H1 (cell line): Measurements from ENCODE around the gene GRID2. TPM values are rescaled to one million over a fixed set of nuclear protein-coding genes. Genes with fewer than 3 reads are reported as not detected.

Source experiments
- CTCF ChIA-PET: fragments of 300-600 bp; sonication (Branson Sonifier 250); formaldehyde crosslinking; loops from one replicate; lab custom pipeline; 2021; ENCODE audit not compliant: partially characterized antibody; lab: Charles Lee
- POLR2A ChIA-PET: fragments of 300-600 bp; sonication (Branson Sonifier 250); formaldehyde crosslinking; loops from one replicate; lab custom pipeline; 2021; ENCODE audit warnings: inconsistent platforms; ENCODE audit not compliant: partially characterized antibody; lab: Charles Lee
- DNase-seq, 2 experiments: peaks; one replicate each; pipeline versions ENCODE4 v3.0.0 to v3.0.0-alpha.2; 2010 to 2022; ENCODE audit warnings: low spot score in 2 of 2, low read depth in 1 of 2, mixed read lengths in 1 of 2
- FAIRE-seq: peaks from 2 replicates; lab custom pipeline; 2011; peaks lifted over from hg19 to GRCh38; lab: Jason Lieb, UNC
- H2AFZ ChIP-seq: 2 replicates; pipeline ENCODE4 v1.8.1; 2012; ENCODE audit warnings: low read length, inconsistent platforms
- H2AK5ac ChIP-seq: 2 replicates; pipeline ENCODE4 v1.6.1; 2013; ENCODE audit warnings: low read depth, low read length
- H2BK120ac ChIP-seq: replicated peaks from 2 replicates; pipeline ENCODE3; 2013; ENCODE audit warnings: low read depth, low read length, inconsistent platforms
- H2BK12ac ChIP-seq: 2 replicates; pipeline ENCODE4 v1.6.1; 2013; ENCODE audit warnings: low read depth, low read length
- H2BK15ac ChIP-seq: 2 replicates; pipeline ENCODE4 v1.6.1; 2013; ENCODE audit warnings: low read length
- H2BK20ac ChIP-seq: 2 replicates; pipeline ENCODE4 v1.6.1; 2013; ENCODE audit warnings: low read length
- H2BK5ac ChIP-seq: 2 replicates; pipeline ENCODE4 v1.6.1; 2013; ENCODE audit warnings: low read depth, low read length
- H3K14ac ChIP-seq: 2 replicates; pipeline ENCODE4 v1.6.1; 2013; ENCODE audit warnings: inconsistent platforms; ENCODE audit not compliant: insufficient read length
- H3K18ac ChIP-seq: 2 replicates; pipeline ENCODE4 v1.6.1; 2013; ENCODE audit warnings: low read length; ENCODE audit errors: extremely low read depth
- H3K23ac ChIP-seq: 2 replicates; pipeline ENCODE4 v1.6.1; 2013; ENCODE audit warnings: inconsistent platforms; ENCODE audit not compliant: insufficient read length
- H3K23me2 ChIP-seq: 2 replicates; pipeline ENCODE4 v1.6.1; 2013; ENCODE audit warnings: low read depth, low read length
- H3K27ac ChIP-seq: 2 replicates; pipeline ENCODE4 v1.6.1; 2011; ENCODE audit warnings: low read depth, low read length, inconsistent platforms
- H3K27me3 ChIP-seq, 4 experiments: replicated peaks in 1 of 4; 1 replicate in 1 of 4; 2 replicates in 3 of 4; pipeline versions ENCODE4 v1.6.1 to v1.8.1; 2011 to 2013; ENCODE audit warnings: low read length in 3 of 4, mild to moderate bottlenecking in 3 of 4, inconsistent platforms in 2 of 4, mixed read lengths in 2 of 4, moderate library complexity in 1 of 4; ENCODE audit not compliant: control insufficient read depth in 3 of 4, insufficient read depth in 3 of 4; ENCODE audit errors: extremely low read depth in 1 of 4
- H3K36me3 ChIP-seq, 4 experiments: 2 replicates each; pipeline versions ENCODE4 v1.6.1 to v1.8.1; 2011 to 2013; ENCODE audit warnings: mild to moderate bottlenecking in 4 of 4, low read length in 3 of 4, moderate library complexity in 2 of 4, control low read depth in 1 of 4, inconsistent platforms in 1 of 4; ENCODE audit not compliant: insufficient read depth in 4 of 4, control insufficient read depth in 2 of 4
- H3K4ac ChIP-seq: replicated peaks from 2 replicates; pipeline ENCODE3; 2013; ENCODE audit warnings: low read length, low read depth, mixed read lengths, inconsistent platforms; ENCODE audit not compliant: insufficient read length
- H3K4me1 ChIP-seq, 4 experiments: replicated peaks in 1 of 4; 1 replicate in 1 of 4; 2 replicates in 3 of 4; pipeline versions ENCODE4 v1.6.1 to v1.8.1; 2011 to 2013; ENCODE audit warnings: low read length in 3 of 4, inconsistent platforms in 2 of 4, mixed read lengths in 1 of 4; ENCODE audit not compliant: insufficient read depth in 4 of 4, control insufficient read depth in 3 of 4
- H3K4me2 ChIP-seq, 2 experiments: 2 replicates each; pipeline versions ENCODE4 v1.6.1 to v1.8.1; 2011 to 2013; ENCODE audit warnings: low read depth in 2 of 2, low read length in 2 of 2, control low read depth in 1 of 2, inconsistent platforms in 1 of 2, mild to moderate bottlenecking in 1 of 2; ENCODE audit not compliant: insufficient read depth in 1 of 2
- H3K4me3 ChIP-seq, 4 experiments: fragments of 200-600, 300-600 bp in 1 of 4; sonication (generic), shearing (Covaris generic), sonication (Bioruptor Twin) in 1 of 4; 2 replicates each; pipeline versions ENCODE4 v1.5.1 to v1.8.1; 2011 to 2016; ENCODE audit warnings: low read length in 4 of 4, low read depth in 3 of 4, control low read depth in 2 of 4, inconsistent platforms in 2 of 4, mild to moderate bottlenecking in 2 of 4, mixed read lengths in 1 of 4, moderate library complexity in 1 of 4; ENCODE audit not compliant: insufficient read depth in 2 of 4; ENCODE audit errors: extremely low read depth in 1 of 4
- H3K56ac ChIP-seq: replicated peaks from 2 replicates; pipeline ENCODE3; 2013; ENCODE audit warnings: low read depth, mild to moderate bottlenecking, mixed read lengths, low read length, inconsistent platforms; ENCODE audit not compliant: insufficient read length
- H3K79me1 ChIP-seq: 2 replicates; pipeline ENCODE4 v1.6.1; 2013; ENCODE audit warnings: low read depth, low read length, control low read depth
- H3K79me2 ChIP-seq, 2 experiments: 2 replicates each; pipeline versions ENCODE4 v1.6.1 to v1.8.1; 2012 to 2013; ENCODE audit warnings: low read length in 2 of 2, mild to moderate bottlenecking in 2 of 2, inconsistent platforms in 1 of 2; ENCODE audit not compliant: insufficient read depth in 2 of 2, control insufficient read depth in 1 of 2
- H3K9ac ChIP-seq, 4 experiments: replicated peaks in 1 of 4; 1 replicate in 1 of 4; 2 replicates in 3 of 4; pipeline versions ENCODE4 v1.6.1 to v1.8.1; 2011 to 2013; ENCODE audit warnings: low read depth in 3 of 4, low read length in 3 of 4, control low read depth in 2 of 4, mild to moderate bottlenecking in 2 of 4, moderate library complexity in 2 of 4, inconsistent platforms in 1 of 4; ENCODE audit errors: extremely low read depth in 1 of 4
- H3K9me3 ChIP-seq, 2 experiments: 2 replicates each; pipeline versions ENCODE4 v1.6.1 to v1.8.1; 2012 to 2013; ENCODE audit warnings: mild to moderate bottlenecking in 2 of 2, moderate library complexity in 2 of 2, control low read depth in 1 of 2, inconsistent platforms in 1 of 2, low read depth in 1 of 2, low read length in 1 of 2, mixed read lengths in 1 of 2; ENCODE audit not compliant: insufficient read depth in 2 of 2
- H4K20me1 ChIP-seq, 2 experiments: replicated peaks in 1 of 2; 2 replicates each; pipeline versions ENCODE3 to v1.8.1; 2011 to 2013; ENCODE audit warnings: inconsistent platforms in 2 of 2, low read length in 2 of 2, mild to moderate bottlenecking in 1 of 2; ENCODE audit not compliant: insufficient read depth in 2 of 2, control insufficient read depth in 1 of 2
- H4K5ac ChIP-seq: 2 replicates; pipeline ENCODE4 v1.6.1; 2013; ENCODE audit warnings: low read length, low read depth, mixed read lengths, inconsistent platforms; ENCODE audit not compliant: insufficient read length
- H4K8ac ChIP-seq: 2 replicates; pipeline ENCODE4 v1.8.0; 2013; ENCODE audit warnings: mild to moderate bottlenecking, moderate library complexity, low read length, inconsistent platforms; ENCODE audit not compliant: insufficient read depth; ENCODE audit errors: extremely low read depth
- H4K91ac ChIP-seq: replicated peaks from 2 replicates; pipeline ENCODE3; 2013; ENCODE audit warnings: low read length, mixed read lengths, inconsistent platforms; ENCODE audit not compliant: insufficient read length
- CBX8 ChIP-seq: fragments of 300-800, 300-1000 bp; sonication (generic); IDR thresholded peaks from 2 replicates; pipeline ENCODE4 v1.7.1; 2016; ENCODE audit warnings: low read depth, low read length, borderline replicate concordance
- CHD2 ChIP-seq: IDR thresholded peaks from 2 replicates; pipeline ENCODE4 v1.6.1; 2012; ENCODE audit warnings: low read length, improper control_type of control experiment
- CREB1 ChIP-seq: IDR thresholded peaks from 2 replicates; pipeline ENCODE4 v1.6.1; 2012; ENCODE audit warnings: inconsistent platforms
- EP300 ChIP-seq, 2 experiments: IDR thresholded peaks; 1 replicate in 1 of 2; 2 replicates in 1 of 2; pipeline ENCODE4 v1.6.1; 2011 to 2012; ENCODE audit warnings: low read depth in 2 of 2, low read length in 2 of 2, mild to moderate bottlenecking in 2 of 2, borderline replicate concordance in 1 of 2, inconsistent platforms in 1 of 2, moderate library complexity in 1 of 2
- EZH2 ChIP-seq: fragments of 200-600 bp; sonication (generic); IDR thresholded peaks from 2 replicates; pipeline ENCODE4 v1.7.1; 2012; ENCODE audit warnings: low read depth, mild to moderate bottlenecking, moderate library complexity, low read length, inconsistent platforms; ENCODE audit not compliant: severe bottlenecking
- FOSL1 ChIP-seq: IDR thresholded peaks from 2 replicates; pipeline ENCODE4 v1.6.1; 2011; ENCODE audit warnings: mild to moderate bottlenecking, low read depth, low read length, moderate library complexity; ENCODE audit not compliant: insufficient read depth
- MAFK ChIP-seq: IDR thresholded peaks from 2 replicates; pipeline ENCODE4 v1.6.1; 2012; ENCODE audit warnings: low read depth, mild to moderate bottlenecking, improper control_type of control experiment, low read length
- NRF1 ChIP-seq: IDR thresholded peaks from 2 replicates; pipeline ENCODE4 v1.6.1; 2011; ENCODE audit warnings: mild to moderate bottlenecking, low read depth, low read length, improper control_type of control experiment
- PHF8 ChIP-seq: fragments of 200-600 bp; sonication (generic); conservative IDR thresholded peaks from 2 replicates; pipeline ENCODE4 v1.7.1; 2012; ENCODE audit warnings: low read depth, mild to moderate bottlenecking, inconsistent platforms, low read length, moderate library complexity
- RAD21 ChIP-seq, 2 experiments: IDR thresholded peaks in 1 of 2; conservative IDR thresholded peaks in 1 of 2; 2 replicates each; pipeline ENCODE4 v1.6.1; 2011; ENCODE audit warnings: low read depth in 2 of 2, low read length in 2 of 2, improper control_type of control experiment in 1 of 2, inconsistent platforms in 1 of 2, mild to moderate bottlenecking in 1 of 2, moderate library complexity in 1 of 2
- RNF2 ChIP-seq: fragments of 200-900, 300-1000 bp; sonication (generic); IDR thresholded peaks from 2 replicates; pipeline ENCODE4 v1.7.1; 2016; ENCODE audit warnings: borderline replicate concordance, low read depth, mild to moderate bottlenecking, antibody characterized with exemption, low read length; ENCODE audit not compliant: poor library complexity, severe bottlenecking; ENCODE audit errors: missing control alignments
- SIX5 ChIP-seq: IDR thresholded peaks from 2 replicates; pipeline ENCODE4 v1.6.1; 2011; ENCODE audit warnings: mild to moderate bottlenecking, low read depth, low read length
- TAF1 ChIP-seq: IDR thresholded peaks from 2 replicates; pipeline ENCODE4 v1.6.1; 2011; ENCODE audit warnings: mild to moderate bottlenecking, low read depth, low read length
- polyA plus RNA-seq, 7 experiments: library from polyadenylated mRNA; depleted of rRNA in 3 of 7; stranded (reverse) in 5 of 7; unstranded in 2 of 7; fragments of >200 nt in 5 of 7; fragments of 200-250 nt in 2 of 7; gene quantifications; 1 replicate in 5 of 7; 2 replicates in 1 of 7; 4 replicates in 1 of 7; pipeline versions ENCODE4 v1.2.1 to v1.2.3, GENCODE V29; 2011 to 2013; ENCODE audit warnings: missing spikeins in 2 of 7, mixed read lengths in 2 of 7
- total RNA-seq: library from RNA; stranded (reverse); fragmentation: NEBNext Ultra II Directional; extraction: Animal tissue kit (Norgen Biotek cat#: 25700); gene quantifications from 2 replicates; pipeline ENCODE4 v1.2.1, GENCODE V29; 2021
- TF ChIP-seq, protein P1 (sequence below): IDR thresholded peaks from 2 replicates; pipeline ENCODE4 v1.6.1; 2012; ENCODE audit warnings: inconsistent platforms

The GRID2 gene
- total and polyA plus RNA-seq, 2 of the 8 experiments (the other 6 are each of a cell fraction or from before 2014, with no cell fraction given): 31.1 to 81.9 TPM

DNA sequence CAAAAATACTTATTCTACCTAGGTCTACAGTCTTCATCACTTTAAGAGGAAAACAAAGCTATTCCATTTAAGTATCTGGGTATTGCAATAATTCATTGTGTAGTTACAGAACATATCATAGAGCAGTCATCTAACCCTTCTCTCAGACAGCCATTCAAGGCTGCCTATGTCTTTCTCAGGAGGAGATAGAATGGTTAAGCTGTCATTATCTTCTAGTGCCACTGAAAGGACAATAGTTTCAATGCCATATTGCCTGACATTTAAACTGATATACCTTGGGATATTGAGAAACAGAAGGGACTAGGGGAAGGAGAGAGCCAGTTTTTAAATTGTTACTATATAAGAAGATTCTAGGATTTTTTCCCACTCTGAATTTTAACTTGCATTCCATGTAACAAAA is 527.0 kb downstream of the GRID2 start:
- H3K79me1 ChIP-seq: no peaks in the 10 kb centered on the region
- CTCF ChIA-PET: interaction anchor here (0.6 kb wide), 1 partner anchor 1215 kb away, joined by 3 read pairs; no protein-coding TSS in a partner anchor
- H2AK5ac ChIP-seq: no peak overlapping the region
- no peak overlapping the region for H2BK20ac ChIP-seq
- H2BK120ac ChIP-seq: no peak overlapping the region
- H2AFZ ChIP-seq: no peak overlapping the region
- H4K91ac ChIP-seq: no peak overlapping the region
- no peak overlapping the region for H4K5ac ChIP-seq
- no peak overlapping the region for H3K56ac ChIP-seq
- H3K23ac ChIP-seq: no peak overlapping the region
- no peaks in the 10 kb centered on the region for H3K27me3 ChIP-seq
- H3K4me2 ChIP-seq: no peak overlapping the region
- no peak overlapping the region for H3K14ac ChIP-seq
- H3K27ac ChIP-seq: no peak overlapping the region
- no peak overlapping the region for H2BK15ac ChIP-seq
- FAIRE-seq (no peak), DNase-seq (no peak)
- peaks cover 0 to 3% of the 10 kb centered on the region in 2 experiments for H4K20me1 ChIP-seq
- H4K8ac ChIP-seq: no peak overlapping the region
- peaks cover 0 to 12% of the 10 kb centered on the region in 2 experiments; a peak in 2 of 4 replicates for H3K79me2 ChIP-seq
- POLR2A ChIA-PET: interaction anchor here (1.1 kb wide), 1 partner anchor 12 kb away, joined by 3 read pairs; no protein-coding TSS in a partner anchor
- H3K4me1 ChIP-seq: no peaks in the 10 kb centered on the region; a peak in 1 of 7 replicates
- H3K9ac ChIP-seq: no peak overlapping the region
- no peak overlapping the region for H2BK5ac ChIP-seq
- no peaks in the 10 kb centered on the region for H3K9me3 ChIP-seq
- no peak overlapping the region for H3K4me3 ChIP-seq
- H2BK12ac ChIP-seq: no peak overlapping the region
- no peak overlapping the region for H3K4ac ChIP-seq
- H3K18ac ChIP-seq: no peak overlapping the region
- H3K36me3 ChIP-seq: peaks cover 0 to 4% (median 0%) of the 10 kb centered on the region in 4 experiments; a peak in 1 of 8 replicates
- H3K23me2 ChIP-seq: no peaks in the 10 kb centered on the region
- no peak for TF ChIP-seq SIX5
- TF ChIP-seq EZH2: no peak
- TF ChIP-seq TAF1: no peak
- no peak for TF ChIP-seq NRF1
- TF ChIP-seq MAFK: no peak
- TF ChIP-seq RNF2: no peak
- no peak for TF ChIP-seq CHD2
- no peak for TF ChIP-seq EP300 (IDR thresholded peaks at IDR 0.05; ENCODE audit: borderline replicate concordance in 1 of 2, low read depth in 2 of 2, low read length in 2 of 2)
- no peak for TF ChIP-seq CBX8
- no peak for TF ChIP-seq CREB1
- no peak for TF ChIP-seq RAD21 (IDR thresholded peaks at IDR 0.05 in 1 of 2, conservative IDR thresholded peaks at IDR 0.05 in 1 of 2; ENCODE audit: low read depth in 2 of 2, low read length in 2 of 2)
- TF ChIP-seq, protein P1, sequence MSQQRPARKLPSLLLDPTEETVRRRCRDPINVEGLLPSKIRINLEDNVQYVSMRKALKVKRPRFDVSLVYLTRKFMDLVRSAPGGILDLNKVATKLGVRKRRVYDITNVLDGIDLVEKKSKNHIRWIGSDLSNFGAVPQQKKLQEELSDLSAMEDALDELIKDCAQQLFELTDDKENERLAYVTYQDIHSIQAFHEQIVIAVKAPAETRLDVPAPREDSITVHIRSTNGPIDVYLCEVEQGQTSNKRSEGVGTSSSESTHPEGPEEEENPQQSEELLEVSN: no peak
- no peak for TF ChIP-seq PHF8
- no peak for TF ChIP-seq FOSL1
